Superior temporal gyrus (tissue), 1 donor: ENCODE results near the gene ZFPM1.

Experiments used
- DNase-seq: peaks from one replicate; pipeline ENCODE4 v3.0.0-alpha.2; 2016; ENCODE audit errors: extremely low spot score

ZFPM1 gene

DNA sequence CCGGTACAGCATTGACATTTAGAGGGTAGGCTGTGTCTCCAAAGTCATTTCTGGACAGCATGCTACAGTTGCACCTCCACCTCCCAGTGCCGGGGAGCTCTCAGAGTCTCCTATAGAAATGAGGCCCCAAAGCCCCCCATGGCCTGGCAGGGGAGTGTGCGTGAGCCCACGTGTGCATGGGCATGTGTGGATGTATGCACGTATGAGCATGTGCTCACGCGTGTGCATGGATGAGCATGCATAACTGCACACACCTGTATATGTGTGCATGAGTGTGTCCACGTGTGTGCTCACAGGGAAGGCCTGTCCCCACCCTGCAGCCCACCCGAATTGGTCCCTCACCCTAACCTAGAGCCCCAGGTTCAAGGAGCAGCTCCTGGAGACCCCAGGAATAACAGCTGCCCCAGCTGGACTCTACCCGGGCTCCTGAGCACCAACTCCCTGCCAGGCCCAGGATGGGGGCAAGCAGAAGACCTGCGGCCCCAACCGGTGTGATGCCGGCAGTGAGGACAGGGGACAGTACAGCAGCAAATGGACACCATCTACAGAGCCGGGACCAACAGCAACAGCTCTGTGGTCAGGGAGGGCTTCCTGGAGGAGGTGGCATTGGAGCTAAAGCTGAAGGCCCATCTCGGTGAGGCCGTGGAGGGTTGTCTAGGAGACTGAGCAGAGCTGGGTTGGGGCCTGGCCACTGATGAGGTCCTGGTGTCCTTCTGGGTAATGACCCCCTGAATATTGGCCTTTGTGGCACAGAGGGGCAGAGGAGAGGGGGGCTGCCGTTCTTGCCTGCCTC is 35.2 kb upstream of the ZFPM1 start:
- DNase-seq = no peak

DNA sequence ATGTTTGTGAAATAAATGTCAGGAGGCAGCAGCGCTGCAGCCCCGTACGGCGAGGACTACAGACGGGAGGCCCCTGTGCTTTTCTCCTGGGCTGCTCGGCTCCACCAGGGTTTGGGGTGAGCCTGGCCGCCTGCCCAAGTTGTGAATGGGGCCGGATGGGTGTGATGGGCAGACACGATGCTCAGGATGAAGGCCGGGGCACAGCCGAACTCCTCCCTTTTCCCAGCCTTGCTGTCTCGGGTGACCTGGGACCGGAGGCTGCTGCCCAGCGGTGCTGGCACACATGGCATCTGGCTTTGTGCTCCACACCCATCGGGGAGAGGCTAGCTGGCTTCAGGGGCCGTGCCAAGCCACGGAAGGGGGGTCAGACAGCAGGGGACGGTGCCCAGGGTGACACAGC is 34.2 kb upstream of the ZFPM1 start:
- DNase-seq = no peak

DNA sequence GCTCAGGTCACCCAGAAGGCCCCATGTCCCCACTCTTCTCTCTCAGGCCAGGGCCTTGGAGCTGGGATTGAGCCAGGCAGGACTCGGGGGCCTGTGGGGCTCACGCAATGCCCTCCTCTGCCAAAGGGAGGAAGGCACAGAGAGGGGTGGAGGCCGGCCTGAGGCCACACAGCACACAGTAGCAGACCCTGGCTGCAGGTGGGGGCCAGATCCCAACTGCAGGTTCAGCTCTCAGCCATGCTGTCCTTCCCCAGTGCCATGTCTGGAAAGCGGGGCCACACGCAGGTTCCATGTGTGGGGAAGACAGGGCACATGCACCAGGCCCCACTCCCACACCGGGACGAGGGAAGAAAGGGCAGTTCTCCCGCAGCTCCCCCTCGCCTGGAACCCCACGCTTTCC is 33.3 kb upstream of the ZFPM1 start:
- DNase-seq = no peak

DNA sequence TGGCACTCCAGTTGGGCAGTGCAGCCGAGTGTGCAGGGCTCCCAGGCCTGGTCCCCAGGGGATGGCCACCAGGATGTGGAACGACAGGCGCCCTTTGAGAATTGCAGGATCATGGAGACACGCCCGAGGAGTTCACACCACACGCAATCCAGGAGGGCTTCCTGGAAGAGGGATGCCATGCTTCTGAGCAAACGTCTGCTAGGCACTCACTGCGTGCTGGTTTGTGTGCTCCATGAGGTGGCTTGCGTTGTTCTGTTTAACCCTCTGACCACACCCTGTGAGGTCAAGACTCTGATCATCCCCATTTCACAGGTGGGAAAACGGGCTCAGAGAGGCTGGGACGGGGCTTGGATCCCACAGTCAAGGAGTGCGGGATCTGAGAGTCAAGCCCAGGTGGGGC is 32.6 kb upstream of the ZFPM1 start:
- no peak for DNase-seq

DNA sequence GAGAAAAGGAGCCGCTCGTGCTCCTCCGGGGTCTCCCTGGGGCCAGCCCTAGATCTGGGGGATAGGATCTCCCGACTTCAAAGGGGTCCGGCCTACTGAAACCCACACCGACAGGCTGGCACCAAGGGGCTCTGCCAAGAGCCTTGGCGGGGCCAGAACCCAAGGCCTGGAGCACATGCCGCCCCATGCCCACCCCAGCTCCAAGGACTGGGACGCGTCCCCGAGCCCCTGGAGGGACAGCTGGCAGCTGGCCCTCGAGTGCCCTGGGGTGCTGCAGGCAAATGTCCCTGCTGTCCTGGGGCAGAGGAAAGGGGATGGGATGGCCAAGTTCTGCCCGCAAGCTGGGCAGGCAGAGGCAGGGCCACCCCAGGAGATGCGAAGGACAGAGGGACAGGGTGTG is 31.8 kb upstream of the ZFPM1 start:
- DNase-seq = no peak

DNA sequence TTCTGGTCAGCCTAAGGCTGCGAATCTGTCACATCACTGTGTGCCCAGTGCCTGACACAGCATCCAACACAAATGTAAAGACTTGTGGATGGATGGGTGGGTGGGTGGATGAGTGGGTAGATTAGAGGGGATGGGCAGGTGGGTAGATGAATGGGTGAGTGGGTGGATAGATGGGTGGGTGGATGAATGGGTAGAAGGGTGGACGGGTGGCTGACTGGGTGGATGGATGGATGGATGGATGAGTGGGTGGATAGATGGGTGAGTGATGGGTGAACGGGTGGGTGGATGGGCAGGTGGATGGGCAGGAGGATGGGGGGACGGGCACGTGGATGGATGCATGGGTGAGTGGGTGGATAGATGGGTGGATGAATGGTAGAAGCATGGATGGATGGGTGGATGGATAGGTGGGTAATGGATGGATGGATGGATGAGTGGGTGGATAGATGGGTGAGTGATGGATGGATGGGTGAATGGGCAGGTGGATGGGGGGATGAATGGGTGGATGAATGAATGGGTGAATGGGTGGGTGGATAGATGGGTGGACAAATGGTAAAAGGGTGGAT is 31.1 kb upstream of the ZFPM1 start:
- DNase-seq = no peak

DNA sequence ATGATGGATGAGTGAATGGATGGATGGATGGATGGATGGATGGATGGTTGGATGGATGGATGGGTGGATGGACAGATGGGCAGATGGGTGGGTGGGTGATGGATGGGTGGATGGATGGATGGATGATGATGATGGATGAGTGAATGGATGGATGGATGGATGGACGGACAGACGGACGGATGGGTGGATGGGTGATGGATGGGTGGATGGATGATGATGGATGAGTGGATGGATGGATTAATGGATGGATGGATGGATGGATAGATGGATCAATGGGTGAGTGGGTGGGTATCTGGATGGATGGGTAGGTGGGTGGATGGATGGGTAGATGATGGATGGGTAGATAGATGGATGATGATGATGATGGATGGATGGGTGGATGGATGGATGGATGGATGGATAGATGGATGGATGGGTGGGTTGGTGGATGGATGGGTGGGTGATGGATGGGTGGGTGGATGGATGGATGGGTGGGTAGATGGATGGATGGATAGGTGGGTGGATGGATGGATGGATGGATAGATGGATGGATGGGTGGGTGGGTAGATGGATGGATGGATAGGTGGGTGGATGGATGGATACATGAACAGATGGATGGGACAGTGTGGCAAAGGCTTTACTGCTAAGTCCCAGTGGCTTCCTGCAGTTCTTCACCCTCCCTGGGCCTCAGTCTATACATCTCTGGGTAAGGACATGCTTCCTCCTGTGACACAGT is 30.2 kb upstream of the ZFPM1 start:
- no peak for DNase-seq

DNA sequence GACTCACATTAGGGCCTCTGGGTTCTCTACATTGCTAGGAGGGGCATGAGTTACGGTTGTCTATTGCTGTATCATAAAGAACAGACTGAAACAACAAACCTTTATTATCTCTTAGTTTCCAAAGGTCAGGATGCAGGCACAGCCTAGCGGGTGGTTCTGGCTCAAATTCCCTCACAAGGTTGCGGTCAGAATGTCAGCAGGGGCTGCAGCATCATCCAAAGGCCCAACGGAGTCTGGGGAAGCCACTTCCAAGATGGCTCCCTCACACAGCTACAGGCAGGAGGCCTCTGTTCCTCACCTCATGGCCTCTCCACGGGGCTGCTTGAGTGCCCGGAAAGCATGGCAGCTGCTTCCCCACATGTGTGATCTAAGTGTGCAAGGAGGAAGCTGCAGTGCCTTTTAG is 29.6 kb upstream of the ZFPM1 start:
- DNase-seq = no peak

DNA sequence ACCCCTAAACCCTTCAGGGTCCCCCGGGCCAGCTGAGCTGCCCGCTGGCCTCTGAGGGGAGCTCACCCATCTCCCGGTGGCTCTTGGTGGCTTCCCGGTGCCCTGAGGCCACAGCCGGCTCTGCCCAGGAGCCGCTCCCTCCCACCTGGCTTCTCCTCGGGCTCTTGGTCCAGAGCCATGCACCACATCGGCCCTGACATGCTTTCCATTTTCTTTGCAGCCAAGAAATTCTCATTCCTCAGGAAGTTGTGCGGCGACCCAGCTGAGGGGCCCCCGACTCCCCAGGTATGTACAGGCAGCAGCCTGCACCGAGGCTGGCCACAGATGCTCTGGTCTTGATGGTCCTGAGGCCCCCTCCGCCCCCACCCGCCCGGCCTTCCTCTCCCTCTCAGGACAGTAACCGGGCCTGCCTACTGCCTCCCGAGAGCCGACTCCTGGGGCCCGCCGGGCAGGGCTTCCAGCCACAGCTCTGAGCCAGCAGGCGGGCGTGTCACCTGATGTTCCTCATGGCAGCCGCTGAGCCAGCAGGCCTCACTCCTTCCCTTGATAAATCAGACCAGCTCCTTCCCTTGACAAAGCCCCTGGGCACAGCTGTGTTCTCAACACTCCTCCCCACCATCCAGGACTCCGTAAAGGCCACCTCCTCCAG is 28.4 kb upstream of the ZFPM1 start:
- DNase-seq = no peak

DNA sequence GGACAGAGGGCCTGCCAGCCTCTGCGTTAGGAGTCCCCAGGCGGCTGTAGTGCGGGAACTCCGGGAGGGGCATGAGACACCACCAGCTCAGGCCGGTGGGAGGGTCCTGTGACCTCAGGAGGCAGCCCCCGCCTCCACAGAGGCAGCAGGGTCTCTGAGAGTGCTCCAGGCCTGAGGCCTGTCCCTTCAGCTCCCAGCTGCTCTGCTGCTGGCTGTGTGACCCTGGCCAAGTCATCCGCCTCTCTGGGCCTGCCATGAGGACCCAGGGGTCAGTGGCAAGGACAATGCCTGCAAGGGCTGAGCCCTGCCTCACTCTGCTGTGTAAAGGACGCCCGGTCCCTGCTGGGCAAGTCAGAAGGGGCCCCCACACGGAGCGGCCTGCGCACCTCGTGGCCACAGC is 27.1 kb upstream of the ZFPM1 start:
- no peak for DNase-seq

DNA sequence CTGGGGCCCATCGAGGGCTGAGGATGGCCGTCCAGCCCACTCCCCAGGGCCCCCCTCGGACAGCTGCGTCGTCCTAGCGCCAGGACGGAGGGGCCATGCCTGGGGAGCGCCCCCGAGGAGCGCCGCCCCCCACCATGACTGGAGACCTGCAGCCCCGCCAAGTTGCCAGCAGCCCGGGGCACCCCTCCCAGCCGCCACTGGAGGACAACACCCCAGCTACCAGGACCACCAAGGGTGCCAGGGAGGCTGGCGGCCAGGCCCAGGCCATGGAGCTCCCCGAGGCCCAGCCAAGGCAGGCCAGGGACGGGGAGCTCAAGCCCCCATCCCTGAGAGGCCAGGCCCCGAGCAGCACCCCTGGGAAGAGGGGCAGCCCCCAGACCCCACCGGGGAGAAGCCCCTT is 25.7 kb upstream of the ZFPM1 start:
- DNase-seq = no peak

DNA sequence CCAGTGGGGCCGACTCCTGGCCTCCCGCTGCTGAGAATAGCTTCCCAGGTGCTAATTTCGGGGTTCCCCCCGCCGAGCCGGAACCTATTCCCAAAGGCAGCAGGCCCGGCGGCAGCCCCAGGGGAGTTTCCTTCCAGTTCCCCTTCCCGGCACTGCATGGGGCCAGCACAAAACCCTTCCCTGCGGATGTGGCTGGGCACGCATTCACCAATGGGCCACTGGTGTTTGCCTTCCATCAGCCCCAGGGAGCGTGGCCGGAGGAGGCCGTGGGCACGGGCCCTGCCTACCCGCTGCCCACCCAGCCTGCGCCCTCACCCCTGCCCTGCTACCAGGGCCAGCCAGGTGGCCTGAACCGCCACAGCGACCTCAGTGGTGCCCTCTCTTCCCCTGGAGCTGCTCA is 24.9 kb upstream of the ZFPM1 start:
- DNase-seq = no peak

DNA sequence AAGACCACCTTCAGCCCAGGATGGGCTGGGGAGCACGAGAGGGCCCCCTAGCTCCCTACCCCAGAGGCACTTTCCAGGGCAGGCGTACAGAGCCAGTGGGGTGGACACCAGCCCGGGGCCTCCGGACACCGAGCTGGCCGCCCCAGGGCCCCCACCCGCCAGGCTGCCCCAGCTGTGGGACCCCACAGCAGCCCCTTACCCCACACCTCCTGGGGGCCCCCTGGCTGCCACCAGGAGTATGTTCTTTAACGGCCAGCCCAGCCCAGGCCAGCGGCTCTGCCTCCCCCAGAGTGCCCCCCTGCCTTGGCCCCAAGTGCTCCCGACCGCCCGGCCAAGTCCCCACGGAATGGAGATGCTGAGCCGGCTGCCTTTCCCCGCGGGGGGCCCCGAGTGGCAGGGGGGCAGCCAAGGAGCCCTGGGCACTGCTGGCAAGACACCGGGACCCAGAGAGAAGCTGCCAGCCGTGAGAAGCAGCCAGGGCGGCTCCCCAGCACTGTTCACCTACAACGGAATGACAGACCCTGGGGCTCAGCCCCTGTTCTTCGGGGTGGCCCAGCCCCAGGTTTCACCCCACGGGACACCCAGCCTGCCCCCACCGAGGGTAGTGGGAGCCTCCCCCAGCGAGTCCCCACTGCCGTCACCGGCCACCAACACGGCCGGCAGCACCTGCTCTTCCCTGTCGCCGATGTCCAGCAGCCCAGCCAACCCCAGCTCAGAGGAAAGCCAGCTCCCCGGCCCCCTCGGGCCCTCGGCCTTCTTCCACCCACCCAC is 24.3 kb upstream of the ZFPM1 start:
- DNase-seq = no peak

DNA sequence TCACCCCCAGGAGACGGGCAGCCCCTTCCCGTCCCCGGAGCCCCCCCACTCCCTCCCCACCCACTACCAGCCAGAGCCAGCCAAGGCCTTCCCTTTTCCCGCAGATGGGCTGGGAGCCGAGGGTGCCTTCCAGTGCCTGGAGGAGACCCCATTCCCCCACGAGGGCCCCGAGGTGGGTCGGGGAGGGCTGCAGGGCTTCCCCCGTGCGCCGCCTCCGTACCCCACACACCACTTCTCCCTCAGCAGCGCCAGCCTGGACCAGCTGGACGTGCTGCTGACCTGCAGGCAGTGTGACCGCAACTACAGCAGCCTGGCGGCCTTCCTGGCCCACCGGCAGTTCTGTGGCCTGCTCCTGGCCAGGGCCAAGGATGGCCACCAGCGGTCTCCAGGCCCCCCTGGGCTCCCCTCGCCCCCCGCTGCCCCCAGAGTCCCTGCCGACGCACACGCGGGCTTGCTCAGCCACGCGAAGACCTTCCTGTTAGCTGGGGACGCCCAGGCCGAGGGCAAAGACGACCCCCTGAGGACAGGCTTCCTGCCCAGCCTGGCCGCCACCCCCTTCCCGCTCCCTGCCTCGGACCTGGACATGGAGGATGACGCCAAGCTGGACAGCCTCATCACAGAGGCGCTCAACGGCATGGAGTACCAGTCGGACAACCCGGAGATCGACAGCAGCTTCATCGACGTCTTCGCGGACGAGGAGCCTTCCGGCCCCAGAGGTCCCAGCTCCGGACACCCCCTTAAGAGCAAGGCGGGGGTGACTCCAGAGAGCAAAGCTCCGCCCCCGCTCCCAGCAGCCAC is 23.5 kb upstream of the ZFPM1 start:
- DNase-seq = no peak

DNA sequence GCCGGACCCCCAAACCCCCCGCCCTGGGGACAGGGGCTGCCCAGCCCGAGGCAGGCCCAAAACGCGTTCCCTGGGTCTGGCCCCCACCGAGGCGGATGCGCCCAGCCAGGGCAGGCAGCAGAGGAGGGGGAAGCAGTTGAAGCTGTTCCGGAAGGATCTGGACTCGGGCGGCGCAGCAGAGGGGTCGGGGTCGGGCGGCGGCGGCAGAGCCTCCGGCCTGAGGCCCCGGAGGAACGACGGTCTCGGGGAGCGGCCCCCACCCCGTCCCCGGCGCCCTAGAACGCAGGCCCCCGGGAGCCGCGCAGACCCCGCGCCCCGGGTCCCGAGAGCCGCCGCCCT is 22.9 kb upstream of the ZFPM1 start:
- DNase-seq = no peak

DNA sequence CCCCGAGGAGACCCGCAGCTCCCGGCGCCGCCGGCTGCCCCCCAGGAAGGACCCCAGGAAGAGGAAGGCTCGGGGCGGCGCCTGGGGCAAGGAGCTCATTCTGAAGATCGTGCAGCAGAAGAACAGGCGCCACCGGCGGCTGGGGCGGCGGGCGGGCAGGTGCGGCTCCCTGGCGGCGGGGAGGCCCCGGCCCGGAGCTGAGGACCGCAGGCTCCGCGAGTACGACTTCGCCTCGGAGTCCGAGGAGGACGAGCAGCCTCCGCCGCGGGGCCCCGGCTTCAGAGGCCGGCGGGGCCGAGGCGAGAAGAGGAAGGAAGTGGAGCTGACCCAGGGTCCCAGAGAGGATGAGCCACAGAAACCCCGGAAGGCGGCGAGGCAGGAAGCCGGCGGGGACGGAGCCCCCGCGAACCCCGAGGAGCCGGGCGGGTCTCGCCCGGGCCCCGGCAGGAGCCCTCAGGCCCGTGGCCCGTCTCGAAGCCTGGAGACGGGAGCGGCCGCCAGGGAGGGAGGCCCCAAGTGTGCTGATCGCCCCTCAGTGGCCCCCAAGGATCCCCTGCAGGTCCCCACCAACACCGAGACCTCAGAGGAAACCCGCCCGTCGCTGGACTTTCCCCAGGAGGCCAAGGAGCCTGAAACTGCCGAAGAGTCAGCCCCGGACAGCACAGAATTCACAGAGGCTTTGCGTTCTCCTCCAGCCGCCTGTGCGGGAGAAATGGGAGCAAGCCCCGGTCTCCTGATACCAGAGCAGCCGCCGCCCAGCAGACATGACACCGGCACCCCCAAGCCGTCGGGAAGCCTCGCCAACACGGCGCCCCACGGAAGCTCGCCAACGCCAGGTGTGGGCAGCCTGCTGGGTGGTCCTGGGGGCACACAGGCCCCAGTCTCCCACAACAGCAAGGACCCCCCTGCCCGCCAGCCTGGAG is 22.3 kb upstream of the ZFPM1 start:
- DNase-seq = no peak

DNA sequence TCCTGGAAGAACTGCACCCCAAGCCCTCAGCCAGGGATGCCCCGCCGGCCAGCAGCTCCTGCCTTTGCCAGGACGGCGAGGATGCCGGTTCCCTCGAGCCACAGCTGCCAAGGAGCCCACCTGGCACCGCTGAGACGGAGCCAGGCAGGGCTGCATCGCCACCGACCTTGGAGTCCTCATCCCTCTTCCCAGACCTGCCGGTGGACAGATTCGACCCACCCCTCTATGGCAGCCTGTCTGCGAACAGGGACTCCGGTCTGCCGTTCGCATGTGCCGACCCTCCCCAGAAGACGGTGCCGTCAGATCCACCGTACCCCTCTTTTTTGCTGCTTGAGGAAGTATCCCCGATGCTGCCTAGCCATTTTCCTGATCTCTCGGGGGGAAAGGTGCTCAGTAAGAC is 21.4 kb upstream of the ZFPM1 start:
- no peak for DNase-seq

DNA sequence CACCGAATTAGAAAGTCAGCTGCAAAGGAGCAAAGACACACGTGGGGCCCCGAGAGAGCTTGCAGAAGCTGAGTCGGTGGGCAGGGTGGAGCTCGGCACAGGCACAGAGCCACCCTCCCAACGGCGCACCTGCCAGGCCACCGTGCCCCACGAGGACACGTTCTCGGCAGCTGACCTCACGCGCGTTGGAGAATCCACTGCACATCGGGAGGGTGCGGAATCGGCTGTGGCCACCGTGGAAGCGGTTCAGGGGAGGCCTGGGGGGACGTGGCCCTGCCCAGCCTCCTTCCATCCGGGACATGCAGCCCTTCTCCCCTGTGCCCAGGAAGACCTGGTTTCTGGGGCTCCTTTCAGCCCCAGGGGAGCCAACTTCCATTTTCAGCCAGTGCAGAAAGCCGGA is 20.9 kb upstream of the ZFPM1 start:
- DNase-seq = no peak

DNA sequence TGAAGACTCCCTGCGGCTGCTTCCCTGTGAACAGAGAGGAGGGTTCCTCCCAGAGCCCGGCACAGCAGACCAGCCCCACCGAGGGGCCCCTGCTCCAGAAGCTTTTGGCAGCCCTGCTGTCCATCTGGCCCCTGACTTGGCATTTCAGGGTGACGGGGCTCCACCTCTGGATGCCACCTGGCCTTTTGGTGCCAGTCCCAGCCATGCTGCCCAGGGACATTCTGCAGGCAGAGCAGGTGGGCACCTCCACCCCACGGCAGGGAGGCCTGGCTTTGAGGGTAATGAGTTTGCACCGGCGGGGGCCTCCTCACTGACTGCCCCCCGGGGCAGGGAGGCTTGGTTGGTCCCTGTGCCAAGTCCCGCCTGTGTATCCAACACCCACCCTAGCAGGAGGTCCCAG is 20.3 kb upstream of the ZFPM1 start:
- no peak for DNase-seq
